Calu3 (cell line): ENCODE results near the gene CLTA. TPM values are rescaled to one million over a fixed set of nuclear protein-coding genes. Genes with fewer than 3 reads are reported as not detected.

Experiments
- Bru-seq: library from RNA; stranded (reverse); fragments of 400-500 nt; gene quantifications from one replicate; lab custom pipeline; 2021; lab: Mats Ljungman, UMichigan
- BruChase-seq, 2 experiments: library from RNA; stranded (reverse); fragments of 400-500 nt; gene quantifications; one replicate each; lab custom pipeline; 2021; lab: Mats Ljungman, UMichigan
- BruUV-seq: library from RNA; stranded (reverse); fragments of 400-500 nt; replicated peaks from 2 replicates; lab custom pipeline; 2021; lab: Mats Ljungman, UMichigan
- CTCF ChIA-PET: fragments of 300-600 bp; sonication (Branson Sonifier 250); formaldehyde crosslinking; loops from one replicate; lab custom pipeline; 2022; ENCODE audit warnings: antibody characterized with exemption; lab: Charles Lee
- DNase-seq: peaks from one replicate; pipeline ENCODE4 v3.0.0; 2022
- H3K27ac Mint-ChIP-seq: one replicate; pipeline ENCODE4 v1.8.0; 2022; ENCODE audit warnings: mixed read lengths; ENCODE audit not compliant: unreplicated experiment
- H3K27me3 Mint-ChIP-seq: one replicate; pipeline ENCODE4 v1.8.0; 2022; ENCODE audit warnings: mixed read lengths; ENCODE audit not compliant: unreplicated experiment
- H3K36me3 Mint-ChIP-seq: one replicate; pipeline ENCODE4 v1.8.0; 2022; ENCODE audit warnings: mild to moderate bottlenecking, moderate library complexity, mixed read lengths; ENCODE audit not compliant: insufficient read depth, unreplicated experiment
- H3K4me1 Mint-ChIP-seq: one replicate; pipeline ENCODE4 v1.8.0; 2022; ENCODE audit warnings: mild to moderate bottlenecking, low read depth, mixed read lengths; ENCODE audit not compliant: unreplicated experiment
- H3K4me3 Mint-ChIP-seq: one replicate; pipeline ENCODE4 v1.8.0; 2022; ENCODE audit warnings: mild to moderate bottlenecking, low read depth, moderate library complexity, mixed read lengths; ENCODE audit not compliant: unreplicated experiment
- H3K9me3 Mint-ChIP-seq: one replicate; pipeline ENCODE4 v1.8.0; 2022; ENCODE audit warnings: low read depth, mixed read lengths; ENCODE audit not compliant: unreplicated experiment
- intact Hi-C: fragments of 100-400 bp; cut with micrococcal nuclease; formaldehyde crosslinking; loops from one replicate; pipeline ENCODE4 v1.10.0; 2022; ENCODE audit not compliant: unreplicated experiment
- long read RNA-seq: library from polyadenylated mRNA; stranded (forward); transcript quantifications from one replicate; pipeline ENCODE4 v2.0.0, GENCODE V29; 2022
- total RNA-seq: library from RNA; stranded (reverse); gene quantifications from 2 replicates; pipeline ENCODE4 v1.2.3, GENCODE V29; 2022
- TF ChIP-seq, protein P1 (sequence below): fragments of 200-600 bp; IDR thresholded peaks from one replicate; pipeline ENCODE4 v1.8.0; 2022; ENCODE audit warnings: antibody characterized with exemption; ENCODE audit not compliant: unreplicated experiment

The CLTA gene, protein sequence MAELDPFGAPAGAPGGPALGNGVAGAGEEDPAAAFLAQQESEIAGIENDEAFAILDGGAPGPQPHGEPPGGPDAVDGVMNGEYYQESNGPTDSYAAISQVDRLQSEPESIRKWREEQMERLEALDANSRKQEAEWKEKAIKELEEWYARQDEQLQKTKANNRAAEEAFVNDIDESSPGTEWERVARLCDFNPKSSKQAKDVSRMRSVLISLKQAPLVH
- total RNA-seq (85.5 and 87.3 TPM in 2 replicates), Bru-seq, nascent RNA (percentile 82 among the genes with signal in this experiment), BruChase-seq, experiment 1, labeled RNA remaining after a 6-hour chase (percentile 77 among the genes with signal in this experiment), BruChase-seq, experiment 2, labeled RNA remaining after a 2-hour chase (percentile 71 among the genes with signal in this experiment)
- long read RNA-seq, transcript CLTA-202 (5 exons, 1,073 nt) = major isoform, 123 of 147 reads
- long read RNA-seq, partial matches to known transcripts = 3 of 147 reads
- long read RNA-seq, other reads (novel, unspliced or antisense) = 18 of 147 reads

DNA sequence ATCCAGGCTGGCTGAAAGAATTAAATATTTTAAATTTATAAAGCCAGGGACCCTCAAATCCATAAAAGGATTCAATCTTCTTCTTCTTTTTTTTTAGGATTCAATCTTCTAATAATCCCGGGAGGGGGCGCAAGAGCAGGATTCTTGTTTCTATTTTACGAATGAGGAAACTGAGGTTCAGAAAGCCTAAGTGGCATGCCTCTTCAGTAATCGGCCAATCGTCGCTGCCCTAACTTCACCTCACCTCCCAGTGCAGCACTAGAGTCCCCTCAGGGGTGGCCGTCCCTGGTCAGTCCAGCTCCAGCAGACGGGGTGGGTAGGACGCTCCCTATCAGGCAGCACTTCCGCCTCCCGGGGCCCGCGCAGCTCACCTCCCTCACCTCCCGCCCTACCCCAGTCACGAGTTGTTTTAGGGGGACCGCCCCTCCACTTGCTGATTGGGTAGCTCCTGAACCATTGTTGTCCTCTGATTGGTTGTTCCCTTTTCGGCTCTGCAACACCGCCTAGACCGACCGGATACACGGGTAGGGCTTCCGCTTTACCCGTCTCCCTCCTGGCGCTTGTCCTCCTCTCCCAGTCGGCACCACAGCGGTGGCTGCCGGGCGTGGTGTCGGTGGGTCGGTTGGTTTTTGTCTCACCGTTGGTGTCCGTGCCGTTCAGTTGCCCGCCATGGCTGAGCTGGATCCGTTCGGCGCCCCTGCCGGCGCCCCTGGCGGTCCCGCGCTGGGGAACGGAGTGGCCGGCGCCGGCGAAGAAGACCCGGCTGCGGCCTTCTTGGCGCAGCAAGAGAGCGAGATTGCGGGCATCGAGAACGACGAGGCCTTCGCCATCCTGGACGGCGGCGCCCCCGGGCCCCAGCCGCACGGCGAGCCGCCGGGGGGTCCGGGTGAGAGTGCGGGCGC is at the start of gene CLTA:
CLTA (plus strand) TSS at position 534 of the 902 bp plus-strand sequence; CDS start at position 670, 136 bp downstream.
- intact Hi-C loops = no loop called here
- H3K4me1 Mint-ChIP-seq = peaks cover 20% of the 10 kb centered on the region

DNA sequence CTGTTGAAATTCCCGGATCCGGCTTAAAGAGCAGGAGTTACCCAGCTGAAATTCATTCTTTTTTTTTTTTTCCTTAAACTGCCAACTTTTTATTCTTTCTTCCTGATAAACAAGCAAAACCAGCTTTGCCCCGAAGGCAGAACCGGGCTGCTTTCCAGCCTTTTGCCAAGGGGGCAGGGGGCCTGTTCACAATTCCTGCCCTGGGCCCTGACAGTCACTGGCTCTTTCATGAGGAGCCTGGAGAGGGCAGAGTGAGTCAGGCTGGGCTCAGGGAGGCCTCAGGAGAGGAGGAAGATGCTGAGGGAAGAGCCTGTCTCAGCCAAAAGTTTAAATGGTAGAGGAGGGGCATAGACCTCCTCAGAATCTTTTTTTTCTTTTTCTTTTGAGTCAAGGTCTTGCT is 49.4 kb upstream of the CLTA start:
- BruUV-seq = no TSS peak
- no peak overlapping the region for H3K27ac Mint-ChIP-seq
- intact Hi-C loops = no loop called here
- no peak for DNase-seq
- H3K4me3 Mint-ChIP-seq = no peak overlapping the region
- H3K4me1 Mint-ChIP-seq = peaks cover 8% of the 10 kb centered on the region
- peaks cover 48% of the 10 kb centered on the region for H3K27me3 Mint-ChIP-seq
- TF ChIP-seq, protein P1, sequence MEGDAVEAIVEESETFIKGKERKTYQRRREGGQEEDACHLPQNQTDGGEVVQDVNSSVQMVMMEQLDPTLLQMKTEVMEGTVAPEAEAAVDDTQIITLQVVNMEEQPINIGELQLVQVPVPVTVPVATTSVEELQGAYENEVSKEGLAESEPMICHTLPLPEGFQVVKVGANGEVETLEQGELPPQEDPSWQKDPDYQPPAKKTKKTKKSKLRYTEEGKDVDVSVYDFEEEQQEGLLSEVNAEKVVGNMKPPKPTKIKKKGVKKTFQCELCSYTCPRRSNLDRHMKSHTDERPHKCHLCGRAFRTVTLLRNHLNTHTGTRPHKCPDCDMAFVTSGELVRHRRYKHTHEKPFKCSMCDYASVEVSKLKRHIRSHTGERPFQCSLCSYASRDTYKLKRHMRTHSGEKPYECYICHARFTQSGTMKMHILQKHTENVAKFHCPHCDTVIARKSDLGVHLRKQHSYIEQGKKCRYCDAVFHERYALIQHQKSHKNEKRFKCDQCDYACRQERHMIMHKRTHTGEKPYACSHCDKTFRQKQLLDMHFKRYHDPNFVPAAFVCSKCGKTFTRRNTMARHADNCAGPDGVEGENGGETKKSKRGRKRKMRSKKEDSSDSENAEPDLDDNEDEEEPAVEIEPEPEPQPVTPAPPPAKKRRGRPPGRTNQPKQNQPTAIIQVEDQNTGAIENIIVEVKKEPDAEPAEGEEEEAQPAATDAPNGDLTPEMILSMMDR = no peak
- peaks cover 2% of the 10 kb centered on the region for H3K9me3 Mint-ChIP-seq
- CTCF ChIA-PET = no interaction called here
- H3K36me3 Mint-ChIP-seq = peaks cover 6% of the 10 kb centered on the region

More for the DNA sequence above, at the start of gene CLTA:
- Mint-ChIP-seq H3K9me3 (no peaks in the 10 kb centered on the region), H3K27ac (peak within 1 kb of the TSS; percentile 92), H3K36me3 (peaks cover 30% of the 10 kb centered on the region), H3K27me3 (no peaks in the 10 kb centered on the region), H3K4me3 (peak within 1 kb of the TSS; percentile 83)
- DNase-seq = peak; percentile 85
- CTCF ChIA-PET = interaction anchor here (0.6 to 1.7 kb wide), 2 partner anchors 24 to 1418 kb away, joined by 3 read pairs; no protein-coding TSS in a partner anchor
- BruUV-seq = no TSS peak
- TF ChIP-seq, protein P1 = peak; percentile 7

DNA sequence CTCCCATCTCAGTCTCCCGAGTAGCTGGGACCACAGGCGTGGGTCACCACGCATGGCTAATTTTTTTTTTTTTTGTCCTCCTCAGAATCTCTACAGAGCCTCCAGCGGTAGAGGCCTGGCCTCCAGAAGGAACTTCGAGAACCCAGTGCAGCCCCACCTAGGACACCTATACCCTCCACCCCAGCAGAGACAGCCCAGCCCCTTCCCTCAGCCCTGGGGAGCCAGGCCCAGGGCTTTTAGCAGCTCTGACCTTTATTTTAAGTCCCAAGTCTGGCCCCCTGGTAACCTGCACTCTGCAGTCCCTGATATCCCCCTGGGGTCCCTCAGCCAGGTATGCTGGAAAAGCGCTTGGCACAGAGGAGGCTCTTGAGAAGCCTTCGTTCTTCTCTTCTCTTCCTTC is 49.0 kb upstream of the CLTA start:
- no TSS peak for BruUV-seq
- CTCF ChIA-PET = no interaction called here
- TF ChIP-seq, protein P1 = no peak
- no peak overlapping the region for H3K4me3 Mint-ChIP-seq
- intact Hi-C loops = no loop called here
- DNase-seq = no peak
- no peak overlapping the region for H3K27ac Mint-ChIP-seq
- H3K27me3 Mint-ChIP-seq = peaks cover 48% of the 10 kb centered on the region
- peaks cover 3% of the 10 kb centered on the region for H3K9me3 Mint-ChIP-seq
- H3K4me1 Mint-ChIP-seq = peaks cover 8% of the 10 kb centered on the region
- peaks cover 6% of the 10 kb centered on the region for H3K36me3 Mint-ChIP-seq
